WTC11 (cell line): ENCODE measurements around the gene CLVS2. TPM values are rescaled to one million over a fixed set of nuclear protein-coding genes. Genes with fewer than 3 reads are reported as not detected.

ENCODE experiments used
- ATAC-seq: fragments of 200-7000 bp; cut with Tn5 transposase; 2 replicates; pipeline ENCODE4 v1.10.0; 2021; ENCODE audit warnings: mild to moderate bottlenecking, moderate library complexity
- CTCF ChIA-PET: fragments of 300-600 bp; sonication (Branson Sonifier 250); formaldehyde crosslinking; loops from one replicate; lab custom pipeline; 2021; ENCODE audit warnings: antibody characterized with exemption; lab: Charles Lee
- POLR2A ChIA-PET: fragments of 350-600 bp; sonication (Branson Sonifier 250); formaldehyde crosslinking; loops from one replicate; lab custom pipeline; 2021; ENCODE audit warnings: antibody characterized with exemption; lab: Charles Lee
- DNase-seq: peaks from one replicate; pipeline ENCODE4 v3.0.0; 2021; ENCODE audit warnings: low spot score
- H3K27ac Mint-ChIP-seq: 2 replicates; pipeline ENCODE4 v1.8.0; 2021; ENCODE audit warnings: mixed read lengths
- H3K27me3 Mint-ChIP-seq: 2 replicates; pipeline ENCODE4 v1.8.0; 2021; ENCODE audit warnings: low read depth, mild to moderate bottlenecking, moderate library complexity, mixed read lengths
- H3K36me3 Mint-ChIP-seq: 2 replicates; pipeline ENCODE4 v1.8.0; 2021; ENCODE audit warnings: mixed read lengths
- H3K4me1 Mint-ChIP-seq: 2 replicates; pipeline ENCODE4 v1.8.0; 2022; ENCODE audit warnings: mixed read lengths
- H3K4me3 Mint-ChIP-seq: 2 replicates; pipeline ENCODE4 v1.8.0; 2021; ENCODE audit warnings: mild to moderate bottlenecking, moderate library complexity, mixed read lengths
- H3K9me3 Mint-ChIP-seq: 2 replicates; pipeline ENCODE4 v1.8.0; 2021; ENCODE audit warnings: mixed read lengths
- CTCF ChIP-seq: fragments of 200-600 bp; IDR thresholded peaks from 2 replicates; pipeline ENCODE4 v1.8.0; 2022; ENCODE audit warnings: antibody characterized with exemption
- IRF2 ChIP-seq: sonication (generic); formaldehyde crosslinking; IDR thresholded peaks from 2 replicates; pipeline ENCODE4 v1.8.0; 2022; ENCODE audit warnings: low read depth, missing genetic modification reagents, borderline replicate concordance
- MXD4 ChIP-seq: fragments of 250-450 bp; sonication (Bioruptor Pico); IDR thresholded peaks from 2 replicates; pipeline ENCODE4 v1.8.0; 2021; ENCODE audit warnings: mild to moderate bottlenecking, moderate library complexity, borderline replicate concordance
- PRDM15 ChIP-seq: sonication (generic); formaldehyde crosslinking; IDR thresholded peaks from 2 replicates; pipeline ENCODE4 v1.8.0; 2022; ENCODE audit warnings: missing genetic modification reagents
- RORB ChIP-seq: fragments of 250-450 bp; sonication (Bioruptor Pico); IDR thresholded peaks from 2 replicates; pipeline ENCODE4 v1.9.0; 2021; ENCODE audit warnings: mild to moderate bottlenecking
- SMAD3 ChIP-seq: sonication (generic); formaldehyde crosslinking; IDR thresholded peaks from 2 replicates; pipeline ENCODE4 v1.8.0; 2022; ENCODE audit warnings: missing genetic modification reagents, mild to moderate bottlenecking, borderline replicate concordance
- SOX15 ChIP-seq: fragments of 250-450 bp; sonication (Bioruptor Pico); IDR thresholded peaks from 2 replicates; pipeline ENCODE4 v1.9.0; 2021; ENCODE audit warnings: mild to moderate bottlenecking
- ZBTB43 ChIP-seq: sonication (generic); formaldehyde crosslinking; IDR thresholded peaks from 2 replicates; pipeline ENCODE4 v1.8.1; 2023; ENCODE audit warnings: mild to moderate bottlenecking, missing genetic modification reagents
- ZNF219 ChIP-seq: sonication (generic); formaldehyde crosslinking; IDR thresholded peaks from 2 replicates; pipeline ENCODE4 v1.8.0; 2023; ENCODE audit warnings: missing genetic modification reagents, mild to moderate bottlenecking, borderline replicate concordance
- ZNF425 ChIP-seq: fragments of 250-450 bp; sonication (Bioruptor Pico); conservative IDR thresholded peaks from 2 replicates; pipeline ENCODE4 v1.9.0; 2021; ENCODE audit warnings: mild to moderate bottlenecking
- ZNF512 ChIP-seq: sonication (generic); formaldehyde crosslinking; IDR thresholded peaks from 2 replicates; pipeline ENCODE4 v1.8.1; 2022; ENCODE audit warnings: missing genetic modification reagents, borderline replicate concordance
- ZNF532 ChIP-seq: fragments of 250-450 bp; sonication (Bioruptor Pico); IDR thresholded peaks from 2 replicates; pipeline ENCODE4 v1.9.0; 2021; ENCODE audit warnings: mild to moderate bottlenecking, borderline replicate concordance
- ZSCAN18 ChIP-seq: fragments of 250-450 bp; sonication (Bioruptor Pico); IDR thresholded peaks from 2 replicates; pipeline ENCODE4 v2.1.2; 2022; ENCODE audit warnings: mild to moderate bottlenecking, moderate library complexity
- total RNA-seq: library from RNA; stranded (reverse); gene quantifications from 3 replicates; pipeline ENCODE4 v1.2.3, GENCODE V29; 2021
- TF ChIP-seq, protein P1 (sequence below): fragments of 250-450 bp; sonication (Bioruptor Pico); IDR thresholded peaks from 2 replicates; pipeline ENCODE4 v1.9.0; 2021; ENCODE audit warnings: moderate library complexity, mild to moderate bottlenecking, inconsistent platforms, borderline replicate concordance
- TF ChIP-seq, protein P2 (sequence below): sonication (generic); formaldehyde crosslinking; IDR thresholded peaks from 2 replicates; pipeline ENCODE4 v1.8.1; 2023; ENCODE audit warnings: mild to moderate bottlenecking, missing genetic modification reagents, moderate library complexity
- TF ChIP-seq, protein P3 (sequence below): sonication (generic); formaldehyde crosslinking; IDR thresholded peaks from 2 replicates; pipeline ENCODE4 v1.8.1; 2022; ENCODE audit warnings: low read depth, missing genetic modification reagents, borderline replicate concordance

Gene CLVS2
- total RNA-seq, 1 experiment from 2014 or later = 0.90 TPM

GRCh38 chr6:123009059-123009458 is 13.0 kb downstream of the CLVS2 start:
- ChIA-PET POLR2A (no interaction called here), CTCF (interaction anchor here (0.6 kb wide), 1 partner anchor 1937 kb away, joined by 3 read pairs; no protein-coding TSS in a partner anchor)
- no peaks in the 10 kb centered on the region for H3K36me3 Mint-ChIP-seq
- H3K4me1 Mint-ChIP-seq = no peaks in the 10 kb centered on the region
- H3K27me3 Mint-ChIP-seq = no peaks in the 10 kb centered on the region
- H3K4me3 Mint-ChIP-seq = no peak overlapping the region
- no peak for DNase-seq
- H3K9me3 Mint-ChIP-seq = no peaks in the 10 kb centered on the region
- ATAC-seq = no peak
- H3K27ac Mint-ChIP-seq = no peak overlapping the region
- TF ChIP-seq, protein P1, sequence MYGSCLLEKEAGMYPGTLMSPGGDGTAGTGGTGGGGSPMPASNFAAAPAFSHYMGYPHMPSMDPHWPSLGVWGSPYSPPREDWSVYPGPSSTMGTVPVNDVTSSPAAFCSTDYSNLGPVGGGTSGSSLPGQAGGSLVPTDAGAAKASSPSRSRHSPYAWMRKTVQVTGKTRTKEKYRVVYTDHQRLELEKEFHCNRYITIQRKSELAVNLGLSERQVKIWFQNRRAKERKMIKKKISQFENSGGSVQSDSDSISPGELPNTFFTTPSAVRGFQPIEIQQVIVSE = no peak
- TF ChIP-seq IRF2 (CRISPR knock-in tag) (no peak), ZNF425 (CRISPR knock-in tag) (no peak), ZBTB43 (CRISPR knock-in tag) (no peak), ZNF512 (CRISPR knock-in tag) (no peak), ZNF532 (CRISPR knock-in tag) (no peak), MXD4 (CRISPR knock-in tag) (no peak), RORB (CRISPR knock-in tag) (no peak), ZSCAN18 (CRISPR knock-in tag) (no peak), SMAD3 (CRISPR knock-in tag) (no peak), CTCF (no peak), PRDM15 (no peak), SOX15 (CRISPR knock-in tag) (no peak), ZNF219 (CRISPR knock-in tag) (no peak)
- TF ChIP-seq, protein P2, sequence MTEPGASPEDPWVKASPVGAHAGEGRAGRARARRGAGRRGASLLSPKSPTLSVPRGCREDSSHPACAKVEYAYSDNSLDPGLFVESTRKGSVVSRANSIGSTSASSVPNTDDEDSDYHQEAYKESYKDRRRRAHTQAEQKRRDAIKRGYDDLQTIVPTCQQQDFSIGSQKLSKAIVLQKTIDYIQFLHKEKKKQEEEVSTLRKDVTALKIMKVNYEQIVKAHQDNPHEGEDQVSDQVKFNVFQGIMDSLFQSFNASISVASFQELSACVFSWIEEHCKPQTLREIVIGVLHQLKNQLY (CRISPR knock-in tag) = no peak
- TF ChIP-seq, protein P3, sequence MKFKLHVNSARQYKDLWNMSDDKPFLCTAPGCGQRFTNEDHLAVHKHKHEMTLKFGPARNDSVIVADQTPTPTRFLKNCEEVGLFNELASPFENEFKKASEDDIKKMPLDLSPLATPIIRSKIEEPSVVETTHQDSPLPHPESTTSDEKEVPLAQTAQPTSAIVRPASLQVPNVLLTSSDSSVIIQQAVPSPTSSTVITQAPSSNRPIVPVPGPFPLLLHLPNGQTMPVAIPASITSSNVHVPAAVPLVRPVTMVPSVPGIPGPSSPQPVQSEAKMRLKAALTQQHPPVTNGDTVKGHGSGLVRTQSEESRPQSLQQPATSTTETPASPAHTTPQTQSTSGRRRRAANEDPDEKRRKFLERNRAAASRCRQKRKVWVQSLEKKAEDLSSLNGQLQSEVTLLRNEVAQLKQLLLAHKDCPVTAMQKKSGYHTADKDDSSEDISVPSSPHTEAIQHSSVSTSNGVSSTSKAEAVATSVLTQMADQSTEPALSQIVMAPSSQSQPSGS (CRISPR knock-in tag) = no peak
